ENCODE data around the gene ADCY10. TPM values are rescaled to one million over a fixed set of nuclear protein-coding genes. Genes with fewer than 3 reads are reported as not detected.
A peak's percentile ranks its signal among the peaks of the same experiment; 100 is the strongest.

The ADCY10 gene
- total and polyA plus RNA-seq, 9 of the 15 experiments (the other 6 are each of a cell fraction or from before 2014, with no cell fraction given) = 0.08 to 0.86 (median 0.22) TPM

- TF ChIP-seq UBTF (IDR thresholded peaks at IDR 0.05; ENCODE audit: borderline replicate concordance in 1 of 2, low read depth in 2 of 2, low read length in 2 of 2) = no peak
- TF ChIP-seq BRD4 (IDR thresholded peaks at IDR 0.05) = no peak
- no peak for TF ChIP-seq RAD51 (IDR thresholded peaks at IDR 0.05; ENCODE audit: borderline replicate concordance, low read depth)
- TF ChIP-seq BRCA1 (IDR thresholded peaks at IDR 0.05) = no peak
- no peak for TF ChIP-seq BRCA1 (CRISPR knock-in tag; IDR thresholded peaks at IDR 0.05)
- TF ChIP-seq ZNF318 (IDR thresholded peaks at IDR 0.05; ENCODE audit: borderline replicate concordance in 1 of 2, low read depth in 1 of 2) = no peak
- no peak for TF ChIP-seq HSF4 (CRISPR knock-in tag; IDR thresholded peaks at IDR 0.05; ENCODE audit: borderline replicate concordance)
- no peak for TF ChIP-seq POLR2AphosphoS2 (IDR thresholded peaks at IDR 0.05; ENCODE audit: low read length)
- no peak for TF ChIP-seq ZNF282 (CRISPR knock-in tag; IDR thresholded peaks at IDR 0.05)
- TF ChIP-seq SMARCC2 (IDR thresholded peaks at IDR 0.05; ENCODE audit: low read depth) = peak; percentile 51; the same call in 1 of the 2 replicates
Observed at GRCh38 chr1:167829868-167830267, 84.1 kb downstream of the ADCY10 start (continued).
